CD4-positive, alpha-beta T cell treated with Interleukin-17A for 4 hours (primary cell): ENCODE results near the gene CTBP2.
"Not testable (repeated sequence)": the region's sequence is repeated elsewhere in the genome, so short reads cannot be mapped to it uniquely, and the experiment has no call there.

Experiments
- DNase-seq: peaks from one replicate; pipeline ENCODE4 v3.0.0-alpha.2; 2020; ENCODE audit warnings: mixed read lengths

The CTBP2 gene

GRCh38 chr10:124991835-124992234, 168.5 kb downstream of the CTBP2 start:
- DNase-seq, result no peak

GRCh38 chr10:124990671-124991625, 169.4 kb downstream of the CTBP2 start:
- no peak for DNase-seq

GRCh38 chr10:124989526-124989925, 170.8 kb downstream of the CTBP2 start:
- DNase-seq, result no peak

- not testable (repeated sequence) for DNase-seq
Observed at GRCh38 chr10:124988753-124989152, 171.6 kb downstream of the CTBP2 start.

- no peak for DNase-seq
Observed at GRCh38 chr10:124987788-124988187, 172.6 kb downstream of the CTBP2 start.

GRCh38 chr10:124985162-124985561, 175.2 kb downstream of the CTBP2 start:
- DNase-seq, result no peak

- DNase-seq, result no peak
Observed at GRCh38 chr10:124984376-124984775, 176.0 kb downstream of the CTBP2 start.

- no peak for DNase-seq
Observed at GRCh38 chr10:124983321-124983720, 177.0 kb downstream of the CTBP2 start.

- no peak for DNase-seq
Observed at GRCh38 chr10:124978376-124978725, 182.0 kb downstream of the CTBP2 start.

GRCh38 chr10:124977648-124978375, 182.6 kb downstream of the CTBP2 start:
- no peak for DNase-seq

- DNase-seq, result no peak
Observed at GRCh38 chr10:124977161-124977560, 183.2 kb downstream of the CTBP2 start.

- no peak for DNase-seq
Observed at GRCh38 chr10:124975977-124976514, 184.3 kb downstream of the CTBP2 start.

- DNase-seq, result no peak
Observed at GRCh38 chr10:124974131-124974530, 186.2 kb downstream of the CTBP2 start.

- no peak for DNase-seq
Observed at GRCh38 chr10:124972637-124973036, 187.7 kb downstream of the CTBP2 start.

GRCh38 chr10:124971276-124971675, 189.1 kb downstream of the CTBP2 start:
- DNase-seq, result no peak

- DNase-seq, result no peak
Observed at GRCh38 chr10:124967255-124967654, 193.1 kb downstream of the CTBP2 start.

- DNase-seq, result no peak
Observed at GRCh38 chr10:124966008-124966407, 194.4 kb downstream of the CTBP2 start.

GRCh38 chr10:124963866-124964720, 196.3 kb downstream of the CTBP2 start:
- DNase-seq, result no peak

GRCh38 chr10:124962421-124962820, 197.9 kb downstream of the CTBP2 start:
- DNase-seq, result no peak

GRCh38 chr10:124961248-124961570, 199.2 kb downstream of the CTBP2 start:
- no peak for DNase-seq

GRCh38 chr10:124959564-124959963, 200.8 kb downstream of the CTBP2 start:
- no peak for DNase-seq

GRCh38 chr10:124957404-124957947, 202.9 kb downstream of the CTBP2 start:
- DNase-seq, result no peak

GRCh38 chr10:124956764-124957163, 203.6 kb downstream of the CTBP2 start:
- no peak for DNase-seq
